Astrocyte (in vitro differentiated cells and primary cell): ENCODE measurements around the gene FGD6.

Experiments
- EZH2 ChIP-seq: IDR thresholded peaks from 2 replicates; pipeline ENCODE4 v1.6.1; 2012; ENCODE audit warnings: mild to moderate bottlenecking, low read length, inconsistent platforms; ENCODE audit not compliant: insufficient read depth
- TF ChIP-seq, protein P1 (sequence below): IDR thresholded peaks from 2 replicates; pipeline ENCODE4 v1.5.1; 2011; ENCODE audit warnings: low read depth, mild to moderate bottlenecking, inconsistent platforms, low read length, moderate library complexity; ENCODE audit not compliant: insufficient read depth

DNA sequence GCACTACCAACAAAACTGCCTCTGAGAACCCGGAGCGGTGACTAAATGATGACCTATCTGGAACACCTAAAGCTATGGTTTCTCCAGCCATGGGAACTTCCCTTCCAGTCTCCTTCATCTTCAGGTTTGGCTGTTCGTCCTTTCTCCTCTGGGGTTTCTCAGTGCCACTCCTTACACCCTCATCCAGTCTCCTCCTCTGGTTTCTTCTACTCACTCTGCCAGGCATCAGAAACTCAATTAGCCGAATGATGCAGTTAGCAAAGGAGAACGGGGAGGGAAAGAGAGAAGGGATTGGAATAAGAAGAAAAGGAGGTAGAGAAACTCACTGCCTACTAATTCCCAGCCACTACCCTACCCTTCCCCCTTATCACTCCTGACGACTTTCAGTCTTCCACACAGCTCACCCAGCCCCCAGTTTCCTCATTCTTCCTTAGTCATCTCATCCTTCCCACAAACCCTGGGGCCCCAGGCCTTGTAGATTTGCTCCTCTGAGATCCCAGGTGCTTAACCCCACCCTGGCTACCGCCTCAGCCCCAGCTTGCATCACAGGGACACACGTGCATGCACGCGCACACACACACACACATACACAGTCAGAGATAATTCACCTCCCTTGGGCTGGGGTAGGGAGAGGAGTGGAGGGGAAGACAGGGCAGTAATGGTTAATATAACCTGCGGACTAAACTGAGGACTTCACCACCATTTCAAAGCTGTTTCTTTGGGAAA lies 13.0 kb downstream of the FGD6 start:
- TF ChIP-seq, protein P1, sequence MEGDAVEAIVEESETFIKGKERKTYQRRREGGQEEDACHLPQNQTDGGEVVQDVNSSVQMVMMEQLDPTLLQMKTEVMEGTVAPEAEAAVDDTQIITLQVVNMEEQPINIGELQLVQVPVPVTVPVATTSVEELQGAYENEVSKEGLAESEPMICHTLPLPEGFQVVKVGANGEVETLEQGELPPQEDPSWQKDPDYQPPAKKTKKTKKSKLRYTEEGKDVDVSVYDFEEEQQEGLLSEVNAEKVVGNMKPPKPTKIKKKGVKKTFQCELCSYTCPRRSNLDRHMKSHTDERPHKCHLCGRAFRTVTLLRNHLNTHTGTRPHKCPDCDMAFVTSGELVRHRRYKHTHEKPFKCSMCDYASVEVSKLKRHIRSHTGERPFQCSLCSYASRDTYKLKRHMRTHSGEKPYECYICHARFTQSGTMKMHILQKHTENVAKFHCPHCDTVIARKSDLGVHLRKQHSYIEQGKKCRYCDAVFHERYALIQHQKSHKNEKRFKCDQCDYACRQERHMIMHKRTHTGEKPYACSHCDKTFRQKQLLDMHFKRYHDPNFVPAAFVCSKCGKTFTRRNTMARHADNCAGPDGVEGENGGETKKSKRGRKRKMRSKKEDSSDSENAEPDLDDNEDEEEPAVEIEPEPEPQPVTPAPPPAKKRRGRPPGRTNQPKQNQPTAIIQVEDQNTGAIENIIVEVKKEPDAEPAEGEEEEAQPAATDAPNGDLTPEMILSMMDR: no peak
- TF ChIP-seq EZH2: no peak
